MM.1S (cell line): ENCODE results near the gene NFYA.
"Not testable (repeated sequence)": the region's sequence is repeated elsewhere in the genome, so short reads cannot be mapped to it uniquely, and the experiment has no call there.

ENCODE experiments used
- DNase-seq: peaks from one replicate; pipeline ENCODE4 v3.0.0-alpha.2; 2015
- H2AFZ ChIP-seq: fragments of 300-600 bp; sonication (generic); 2 replicates; pipeline ENCODE4 v1.6.0; 2016; ENCODE audit warnings: antibody characterized with exemption, low read length
- H3F3A ChIP-seq: fragments of 300-600 bp; sonication (generic); 2 replicates; pipeline ENCODE4 v1.6.1; 2016; ENCODE audit warnings: mild to moderate bottlenecking, antibody characterized with exemption, low read length, moderate library complexity, mixed read lengths; ENCODE audit not compliant: insufficient read depth
- H3K27ac ChIP-seq: fragments of 300-600 bp; sonication (generic); 2 replicates; pipeline ENCODE4 v1.5.1; 2016; ENCODE audit warnings: mild to moderate bottlenecking, low read length
- H3K27me3 ChIP-seq: fragments of 300-600 bp; sonication (generic); replicated peaks from 2 replicates; pipeline ENCODE4 v1.6.0; 2016; ENCODE audit warnings: low read length; ENCODE audit not compliant: insufficient read depth
- H3K36me3 ChIP-seq: fragments of 300-600 bp; sonication (generic); replicated peaks from 2 replicates; pipeline ENCODE4 v1.6.1; 2016; ENCODE audit warnings: mild to moderate bottlenecking, low read length, mixed read lengths; ENCODE audit not compliant: insufficient read depth
- H3K4me1 ChIP-seq: fragments of 300-600 bp; sonication (generic); 2 replicates; pipeline ENCODE4 v1.6.1; 2016; ENCODE audit warnings: low read length, mixed read lengths
- H3K4me2 ChIP-seq: fragments of 300-600 bp; sonication (generic); 2 replicates; pipeline ENCODE4 v1.6.0; 2016; ENCODE audit warnings: low read depth, low read length
- H3K4me3 ChIP-seq: fragments of 300-600 bp; sonication (generic); 2 replicates; pipeline ENCODE4 v1.5.1; 2016; ENCODE audit warnings: low read length, mixed read lengths
- H3K79me2 ChIP-seq: fragments of 300-600 bp; sonication (generic); 2 replicates; pipeline ENCODE4 v1.6.1; 2016; ENCODE audit warnings: mixed run types, low read length, mixed read lengths
- H3K9ac ChIP-seq: fragments of 300-600 bp; sonication (generic); 2 replicates; pipeline ENCODE4 v1.6.1; 2016; ENCODE audit warnings: low read length, mixed read lengths
- H3K9me2 ChIP-seq: fragments of 300-600 bp; sonication (generic); replicated peaks from 2 replicates; pipeline ENCODE4 v1.6.1; 2016; ENCODE audit warnings: mild to moderate bottlenecking, low read length, mixed read lengths; ENCODE audit not compliant: insufficient read depth
- H3K9me3 ChIP-seq: fragments of 300-600 bp; sonication (generic); replicated peaks from 2 replicates; pipeline ENCODE4 v1.6.1; 2016; ENCODE audit warnings: mild to moderate bottlenecking, low read length, mixed read lengths; ENCODE audit not compliant: insufficient read depth
- H4K20me1 ChIP-seq: fragments of 300-600 bp; sonication (generic); 2 replicates; pipeline ENCODE4 v1.6.1; 2016; ENCODE audit warnings: mild to moderate bottlenecking, low read length, moderate library complexity, mixed read lengths; ENCODE audit not compliant: insufficient read depth
- CTCF ChIP-seq: fragments of 300-600 bp; sonication (generic); IDR thresholded peaks from 2 replicates; pipeline ENCODE4 v1.5.1; 2016; ENCODE audit warnings: antibody characterized with exemption, low read length, mixed read lengths
- EZH2 ChIP-seq: fragments of 300-600 bp; sonication (generic); optimal IDR thresholded peaks from 2 replicates; pipeline ENCODE3; 2017; ENCODE audit warnings: low read depth, mild to moderate bottlenecking, antibody characterized with exemption, low read length, mixed read lengths
- EZH2phosphoT487 ChIP-seq: fragments of 300-600 bp; sonication (generic); IDR thresholded peaks from 2 replicates; pipeline ENCODE4 v1.6.1; 2018; ENCODE audit warnings: antibody characterized with exemption, low read length

The NFYA gene

GRCh38 chr6:41111017-41111416 is 38.2 kb downstream of the NFYA start:
- no peaks in the 10 kb centered on the region for H3K36me3 ChIP-seq
- H3K27ac ChIP-seq = no peak overlapping the region
- H3K9me3 ChIP-seq = no peaks in the 10 kb centered on the region
- no peak overlapping the region for H3K9ac ChIP-seq
- H3K27me3 ChIP-seq = no peaks in the 10 kb centered on the region
- H2AFZ ChIP-seq = no peak overlapping the region
- H3K9me2 ChIP-seq = no peaks in the 10 kb centered on the region
- DNase-seq = no peak
- H3K4me3 ChIP-seq = no peak overlapping the region
- TF ChIP-seq EZH2 = no peak
- no peak for TF ChIP-seq CTCF
- TF ChIP-seq EZH2phosphoT487 = no peak
- no peaks in the 10 kb centered on the region for H4K20me1 ChIP-seq
- H3K79me2 ChIP-seq = no peaks in the 10 kb centered on the region
- no peaks in the 10 kb centered on the region for H3K4me1 ChIP-seq
- no peaks in the 10 kb centered on the region for H3F3A ChIP-seq
- no peak overlapping the region for H3K4me2 ChIP-seq

GRCh38 chr6:41115027-41115426 is 42.3 kb downstream of the NFYA start:
- not testable (repeated sequence) for H3K4me3 ChIP-seq, H3K9me3 ChIP-seq, H2AFZ ChIP-seq, H3K9me2 ChIP-seq, H4K20me1 ChIP-seq, H3K36me3 ChIP-seq, H3F3A ChIP-seq, DNase-seq, H3K27ac ChIP-seq, H3K27me3 ChIP-seq, H3K4me1 ChIP-seq, H3K4me2 ChIP-seq, H3K9ac ChIP-seq, H3K79me2 ChIP-seq

GRCh38 chr6:41119508-41119907 is 46.7 kb downstream of the NFYA start:
- no peaks in the 10 kb centered on the region for H3F3A ChIP-seq

GRCh38 chr6:41120058-41120457 is 47.3 kb downstream of the NFYA start:
- no peaks in the 10 kb centered on the region for H3K27me3 ChIP-seq
- TF ChIP-seq EZH2phosphoT487 (no peak), EZH2 (no peak), CTCF (no peak)

More at GRCh38 chr6:41119508-41119907, 46.7 kb downstream of the NFYA start:
- H3K4me3 ChIP-seq = no peak overlapping the region
- TF ChIP-seq CTCF (no peak), EZH2 (no peak), EZH2phosphoT487 (no peak)
- no peaks in the 10 kb centered on the region for H3K9me3 ChIP-seq
- no peak overlapping the region for H3K9ac ChIP-seq
- no peaks in the 10 kb centered on the region for H3K4me1 ChIP-seq
- H2AFZ ChIP-seq = no peak overlapping the region
- no peaks in the 10 kb centered on the region for H3K79me2 ChIP-seq
- H3K27me3 ChIP-seq = no peaks in the 10 kb centered on the region
- H3K27ac ChIP-seq = no peak overlapping the region
- no peak for DNase-seq
- H3K9me2 ChIP-seq = no peaks in the 10 kb centered on the region
- H3K4me2 ChIP-seq = no peak overlapping the region
- H4K20me1 ChIP-seq = no peaks in the 10 kb centered on the region
- no peaks in the 10 kb centered on the region for H3K36me3 ChIP-seq

More at GRCh38 chr6:41120058-41120457, 47.3 kb downstream of the NFYA start:
- Histone ChIP-seq H3K9me2 (no peaks in the 10 kb centered on the region), H3K9ac (no peak overlapping the region), H3K36me3 (no peaks in the 10 kb centered on the region), H3K4me1 (no peaks in the 10 kb centered on the region), H2AFZ (no peak overlapping the region), H3K4me2 (no peak overlapping the region), H3F3A (no peaks in the 10 kb centered on the region), H4K20me1 (no peaks in the 10 kb centered on the region), H3K79me2 (no peaks in the 10 kb centered on the region), H3K4me3 (no peak overlapping the region), H3K9me3 (no peaks in the 10 kb centered on the region), H3K27ac (no peak overlapping the region)
- no peak for DNase-seq
